PFSK-1 (cell line): ENCODE data around the gene RHBDF1.

Experiments used
- FOXP2 ChIP-seq: optimal IDR thresholded peaks from 2 replicates; pipeline ENCODE3; 2011; ENCODE audit warnings: borderline replicate concordance, control low read depth, inconsistent platforms; ENCODE audit not compliant: insufficient read depth; ENCODE audit errors: extremely low read length, extremely low read depth
- POLR2AphosphoS5 ChIP-seq: IDR thresholded peaks from 2 replicates; pipeline ENCODE4 v1.6.1; 2012; ENCODE audit warnings: low read depth, mild to moderate bottlenecking, control low read depth, low read length, moderate library complexity
- SIN3A ChIP-seq: IDR thresholded peaks from 2 replicates; pipeline ENCODE4 v1.6.1; 2012; ENCODE audit warnings: mild to moderate bottlenecking, low read length, moderate library complexity, borderline replicate concordance; ENCODE audit not compliant: insufficient read depth
- TAF1 ChIP-seq: IDR thresholded peaks from 2 replicates; pipeline ENCODE4 v1.6.1; 2012; ENCODE audit warnings: low read length, control low read depth, borderline replicate concordance; ENCODE audit not compliant: insufficient read depth
- TF ChIP-seq, protein P1 (sequence below), 2 experiments: IDR thresholded peaks; 2 replicates each; pipeline versions ENCODE4 v1.6.1 to v1.8.0; 2011 to 2012; ENCODE audit warnings: low read depth in 2 of 2, low read length in 2 of 2, control low read depth in 1 of 2, inconsistent platforms in 1 of 2, mild to moderate bottlenecking in 1 of 2, moderate library complexity in 1 of 2; ENCODE audit not compliant: insufficient read depth in 1 of 2

Gene RHBDF1

DNA sequence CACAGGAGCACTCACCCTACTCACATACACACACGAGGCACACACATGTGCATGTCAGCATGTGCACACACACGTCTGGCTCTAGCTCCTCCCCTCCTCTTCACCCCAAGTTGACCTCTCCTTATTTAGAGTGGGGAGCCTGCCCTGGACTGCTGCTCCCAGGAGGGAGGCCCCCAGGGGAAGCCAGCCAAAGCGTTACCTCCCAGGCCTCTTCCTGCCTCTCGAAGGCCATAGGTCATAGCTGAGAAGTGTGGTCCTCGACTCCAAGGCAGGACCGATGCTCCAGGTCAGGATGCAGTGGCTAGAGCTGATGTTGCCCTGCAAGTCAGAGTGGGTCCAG is 37.8 kb downstream of the RHBDF1 start:
- TF ChIP-seq POLR2AphosphoS5: no peak
- no peak for TF ChIP-seq TAF1
- no peak for TF ChIP-seq SIN3A
- no peak for TF ChIP-seq FOXP2
- TF ChIP-seq, protein P1, sequence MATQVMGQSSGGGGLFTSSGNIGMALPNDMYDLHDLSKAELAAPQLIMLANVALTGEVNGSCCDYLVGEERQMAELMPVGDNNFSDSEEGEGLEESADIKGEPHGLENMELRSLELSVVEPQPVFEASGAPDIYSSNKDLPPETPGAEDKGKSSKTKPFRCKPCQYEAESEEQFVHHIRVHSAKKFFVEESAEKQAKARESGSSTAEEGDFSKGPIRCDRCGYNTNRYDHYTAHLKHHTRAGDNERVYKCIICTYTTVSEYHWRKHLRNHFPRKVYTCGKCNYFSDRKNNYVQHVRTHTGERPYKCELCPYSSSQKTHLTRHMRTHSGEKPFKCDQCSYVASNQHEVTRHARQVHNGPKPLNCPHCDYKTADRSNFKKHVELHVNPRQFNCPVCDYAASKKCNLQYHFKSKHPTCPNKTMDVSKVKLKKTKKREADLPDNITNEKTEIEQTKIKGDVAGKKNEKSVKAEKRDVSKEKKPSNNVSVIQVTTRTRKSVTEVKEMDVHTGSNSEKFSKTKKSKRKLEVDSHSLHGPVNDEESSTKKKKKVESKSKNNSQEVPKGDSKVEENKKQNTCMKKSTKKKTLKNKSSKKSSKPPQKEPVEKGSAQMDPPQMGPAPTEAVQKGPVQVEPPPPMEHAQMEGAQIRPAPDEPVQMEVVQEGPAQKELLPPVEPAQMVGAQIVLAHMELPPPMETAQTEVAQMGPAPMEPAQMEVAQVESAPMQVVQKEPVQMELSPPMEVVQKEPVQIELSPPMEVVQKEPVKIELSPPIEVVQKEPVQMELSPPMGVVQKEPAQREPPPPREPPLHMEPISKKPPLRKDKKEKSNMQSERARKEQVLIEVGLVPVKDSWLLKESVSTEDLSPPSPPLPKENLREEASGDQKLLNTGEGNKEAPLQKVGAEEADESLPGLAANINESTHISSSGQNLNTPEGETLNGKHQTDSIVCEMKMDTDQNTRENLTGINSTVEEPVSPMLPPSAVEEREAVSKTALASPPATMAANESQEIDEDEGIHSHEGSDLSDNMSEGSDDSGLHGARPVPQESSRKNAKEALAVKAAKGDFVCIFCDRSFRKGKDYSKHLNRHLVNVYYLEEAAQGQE (IDR thresholded peaks at IDR 0.05; ENCODE audit: insufficient read depth in 1 of 2, low read depth in 2 of 2, low read length in 2 of 2): no peak

DNA sequence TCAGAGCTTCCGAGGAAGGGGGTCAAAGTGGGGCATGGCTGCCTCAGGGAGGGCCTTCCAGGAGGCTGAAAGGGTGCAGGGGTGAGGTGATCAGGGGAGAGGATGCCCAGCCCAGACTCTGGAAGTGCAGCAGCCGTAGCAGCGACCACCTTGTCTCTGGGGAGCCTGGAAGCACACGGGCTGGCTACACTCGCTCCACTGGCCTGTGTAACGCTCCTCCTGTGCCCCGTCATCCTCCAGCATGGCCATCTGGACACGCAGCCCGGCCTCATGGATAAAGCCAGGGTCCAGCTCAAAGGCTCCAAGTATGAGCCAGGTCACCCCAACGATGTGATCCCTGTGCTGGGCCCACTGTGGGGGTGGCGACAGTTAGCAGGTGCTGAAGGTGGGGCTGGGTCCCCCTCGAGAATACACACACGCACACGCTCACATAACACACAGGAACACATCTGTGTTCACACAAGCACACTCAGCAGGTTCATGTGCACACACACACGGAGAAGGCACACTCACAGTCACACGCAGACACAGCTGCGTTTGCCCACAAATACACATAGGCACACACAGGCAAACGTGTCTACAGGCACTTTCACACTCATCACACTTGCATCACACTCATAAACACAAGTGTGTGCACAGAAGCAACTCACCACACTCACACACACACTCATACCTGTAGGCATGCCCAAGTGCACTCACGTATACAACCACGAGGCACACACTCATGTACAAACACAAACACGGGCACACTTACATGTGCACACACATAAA is 38.4 kb downstream of the RHBDF1 start:
- TF ChIP-seq SIN3A (no peak), TAF1 (no peak), POLR2AphosphoS5 (no peak), FOXP2 (no peak)
- TF ChIP-seq, protein P1 (IDR thresholded peaks at IDR 0.05; ENCODE audit: insufficient read depth in 1 of 2, low read depth in 2 of 2, low read length in 2 of 2): no peak

DNA sequence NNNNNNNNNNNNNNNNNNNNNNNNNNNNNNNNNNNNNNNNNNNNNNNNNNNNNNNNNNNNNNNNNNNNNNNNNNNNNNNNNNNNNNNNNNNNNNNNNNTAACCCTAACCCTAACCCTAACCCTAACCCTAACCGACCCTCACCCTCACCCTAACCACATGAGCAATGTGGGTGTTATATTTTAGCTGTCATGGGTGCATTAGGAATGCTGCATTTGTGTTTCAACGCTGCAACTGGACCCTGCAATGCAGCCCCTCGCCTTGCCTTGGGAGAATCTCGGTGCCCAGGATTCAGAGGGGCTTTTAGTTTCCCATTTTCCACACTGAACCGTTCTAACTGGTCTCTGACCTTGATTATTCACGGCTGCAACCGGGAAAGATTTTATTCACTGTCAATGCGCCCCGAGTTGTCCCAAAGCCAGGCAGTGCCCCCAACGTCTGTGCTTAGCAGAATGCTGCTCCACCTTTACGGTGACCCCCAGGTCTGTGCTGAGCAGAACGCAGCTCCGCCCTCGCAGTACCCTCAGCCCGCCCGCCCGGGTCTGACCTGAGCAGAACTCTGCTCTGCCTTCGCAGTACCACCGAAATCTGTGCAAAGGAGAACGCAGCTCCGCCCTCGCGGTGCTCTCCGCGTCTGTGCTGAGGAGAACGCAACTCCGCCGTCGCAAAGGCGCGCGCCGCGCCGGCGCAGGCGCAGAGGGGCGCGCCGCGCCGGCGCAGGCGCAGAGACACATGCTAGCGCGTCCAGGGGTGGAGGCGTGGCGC is 62.3 kb downstream of the RHBDF1 start:
- TF ChIP-seq SIN3A: no peak
- TF ChIP-seq TAF1: no peak
- no peak for TF ChIP-seq POLR2AphosphoS5
- no peak for TF ChIP-seq FOXP2
- TF ChIP-seq, protein P1 (IDR thresholded peaks at IDR 0.05; ENCODE audit: insufficient read depth in 1 of 2, low read depth in 2 of 2, low read length in 2 of 2): no peak
